Prostate gland (tissue), 2 donors: ENCODE data around the gene UBR4. TPM values are rescaled to one million over a fixed set of nuclear protein-coding genes. Genes with fewer than 3 reads are reported as not detected.

Experiments
- DNase-seq: peaks from one replicate; pipeline ENCODE4 v3.0.0-alpha.2; 2019; ENCODE audit warnings: low spot score
- H3K27ac ChIP-seq, 2 donors: fragments of 200-600 bp; sonication (generic); 2 replicates each; pipeline ENCODE4 v1.5.1; 2017 to 2019
- H3K27me3 ChIP-seq: fragments of 200-600 bp; sonication (generic); replicated peaks from 2 replicates; pipeline ENCODE4 v1.5.1; 2019; ENCODE audit not compliant: insufficient read depth
- H3K36me3 ChIP-seq, 2 donors: fragments of 200-600 bp; sonication (generic); 1 replicate in 1 of 2; 2 replicates in 1 of 2; pipeline versions ENCODE4 v1.5.1 to v1.8.1; 2017 to 2019
- H3K4me1 ChIP-seq: fragments of 200-600 bp; sonication (generic); replicated peaks from 2 replicates; pipeline ENCODE4 v1.5.1; 2019
- H3K4me3 ChIP-seq, 2 donors: fragments of 200-600 bp; sonication (generic); 2 replicates each; pipeline ENCODE4 v1.5.1; 2017 to 2019
- H3K9me3 ChIP-seq: fragments of 200-600 bp; sonication (generic); 2 replicates; pipeline ENCODE4 v1.5.1; 2017
- POLR2A ChIP-seq: fragments of 450-650 bp; IDR thresholded peaks from one replicate; pipeline ENCODE4 v1.6.1; 2016; ENCODE audit warnings: antibody characterized with exemption, mild to moderate bottlenecking
- POLR2AphosphoS5 ChIP-seq: sonication (generic); formaldehyde crosslinking; IDR thresholded peaks from one replicate; pipeline ENCODE4 v1.6.1; 2017; ENCODE audit warnings: antibody characterized with exemption
- WGBS: methylation state at CpG from one replicate; pipeline ENCODE4 v1.1.5; 2018; 5-methylcytosine and 5-hydroxymethylcytosine counted together
- intact Hi-C: fragments of 100-400 bp; cut with DNase I; formaldehyde crosslinking; loops from one replicate; pipeline ENCODE4 v1.14.2; 2022
- total RNA-seq, 2 donors: library from RNA; depleted of rRNA; stranded (reverse); fragments of >200 nt; gene quantifications; one replicate each; pipeline ENCODE4 v1.1.0, GENCODE V29; 2016
- TF ChIP-seq, protein P1 (sequence below), 4 experiments: fragments of 200-600 bp in 2 of 4; fragments of 450-650 bp in 2 of 4; sonication (generic) in 2 of 4; IDR thresholded peaks; 1 replicate in 3 of 4; 2 replicates in 1 of 4; pipeline ENCODE4 v1.5.1; 2016 to 2019; ENCODE audit warnings: antibody characterized with exemption in 4 of 4, mild to moderate bottlenecking in 2 of 4, moderate library complexity in 2 of 4

The UBR4 gene
- total RNA-seq, 2 donors from 2014 or later, result 93.5 to 311 TPM

- intact Hi-C loops, result no loop called here
- WGBS, result 55% methylated on average over 4 of the region's 4 CpGs
- DNase-seq, result no peak
- Histone ChIP-seq H3K4me1 (peaks cover 3% of the 10 kb centered on the region), H3K4me3 (no peak overlapping the region), H3K27ac (no peak overlapping the region), H3K36me3 (peaks cover 7 to 16% of the 10 kb centered on the region in 2 donors), H3K9me3 (no peaks in the 10 kb centered on the region), H3K27me3 (no peaks in the 10 kb centered on the region)
- no peak for TF ChIP-seq POLR2A
- TF ChIP-seq, protein P1, sequence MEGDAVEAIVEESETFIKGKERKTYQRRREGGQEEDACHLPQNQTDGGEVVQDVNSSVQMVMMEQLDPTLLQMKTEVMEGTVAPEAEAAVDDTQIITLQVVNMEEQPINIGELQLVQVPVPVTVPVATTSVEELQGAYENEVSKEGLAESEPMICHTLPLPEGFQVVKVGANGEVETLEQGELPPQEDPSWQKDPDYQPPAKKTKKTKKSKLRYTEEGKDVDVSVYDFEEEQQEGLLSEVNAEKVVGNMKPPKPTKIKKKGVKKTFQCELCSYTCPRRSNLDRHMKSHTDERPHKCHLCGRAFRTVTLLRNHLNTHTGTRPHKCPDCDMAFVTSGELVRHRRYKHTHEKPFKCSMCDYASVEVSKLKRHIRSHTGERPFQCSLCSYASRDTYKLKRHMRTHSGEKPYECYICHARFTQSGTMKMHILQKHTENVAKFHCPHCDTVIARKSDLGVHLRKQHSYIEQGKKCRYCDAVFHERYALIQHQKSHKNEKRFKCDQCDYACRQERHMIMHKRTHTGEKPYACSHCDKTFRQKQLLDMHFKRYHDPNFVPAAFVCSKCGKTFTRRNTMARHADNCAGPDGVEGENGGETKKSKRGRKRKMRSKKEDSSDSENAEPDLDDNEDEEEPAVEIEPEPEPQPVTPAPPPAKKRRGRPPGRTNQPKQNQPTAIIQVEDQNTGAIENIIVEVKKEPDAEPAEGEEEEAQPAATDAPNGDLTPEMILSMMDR (IDR thresholded peaks at IDR 0.05), result no peak
- TF ChIP-seq POLR2AphosphoS5, result no peak
These were observed 10.0 kb downstream of the UBR4 start for GRCh38 chr1:19199969-19200604.

GRCh38 chr1:19199329-19199968 is 10.6 kb downstream of the UBR4 start:
- no peak overlapping the region for H3K4me3 ChIP-seq
- TF ChIP-seq POLR2AphosphoS5, result no peak
- intact Hi-C loops, result no loop called here
- WGBS, result 72% methylated on average over 4 of the region's 4 CpGs
- H3K4me1 ChIP-seq, result peaks cover 3% of the 10 kb centered on the region
- no peaks in the 10 kb centered on the region for H3K9me3 ChIP-seq
- no peak overlapping the region for H3K27ac ChIP-seq
- H3K27me3 ChIP-seq, result no peaks in the 10 kb centered on the region
- no peak for DNase-seq
- peaks cover 7 to 16% of the 10 kb centered on the region in 2 donors for H3K36me3 ChIP-seq

DNA sequence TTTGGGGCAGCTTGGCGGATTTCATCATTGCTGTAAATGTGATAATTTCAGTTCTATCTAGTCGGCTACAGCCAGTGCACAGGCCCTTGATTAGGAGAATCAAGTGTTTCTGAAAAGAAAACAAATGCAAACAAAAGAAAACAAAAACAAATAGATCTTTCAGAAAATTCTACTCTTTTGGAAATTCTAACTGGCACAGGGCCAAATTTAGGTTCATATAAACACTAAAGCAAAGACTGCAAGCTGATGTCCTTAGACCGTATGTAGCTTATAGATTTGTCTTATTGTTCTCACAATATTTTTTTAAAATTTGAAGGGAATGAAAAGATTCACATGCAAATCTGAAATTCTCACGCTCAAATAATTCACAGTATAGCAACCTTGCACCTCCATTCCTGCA is 11.2 kb downstream of the UBR4 start:
- no peaks in the 10 kb centered on the region for H3K27me3 ChIP-seq
- TF ChIP-seq, protein P1 (IDR thresholded peaks at IDR 0.05), result no peak
- no peak for TF ChIP-seq POLR2A
- no peak for TF ChIP-seq POLR2AphosphoS5
- WGBS, result 92% methylated on average over 4 of the region's 4 CpGs
- DNase-seq, result no peak
- peaks cover 7 to 16% of the 10 kb centered on the region in 2 donors for H3K36me3 ChIP-seq
- H3K4me1 ChIP-seq, result peaks cover 3% of the 10 kb centered on the region
- no peak overlapping the region for H3K27ac ChIP-seq
- intact Hi-C loops, result no loop called here
- H3K4me3 ChIP-seq, result no peak overlapping the region
- no peaks in the 10 kb centered on the region for H3K9me3 ChIP-seq

GRCh38 chr1:19197845-19198244 is 12.2 kb downstream of the UBR4 start:
- H3K4me3 ChIP-seq, result no peak overlapping the region
- intact Hi-C loops, result no loop called here
- H3K27ac ChIP-seq, result no peak overlapping the region
- H3K9me3 ChIP-seq, result no peaks in the 10 kb centered on the region
- 79% methylated on average over 2 of the region's 2 CpGs for WGBS
- peaks cover 7 to 22% of the 10 kb centered on the region in 2 donors for H3K36me3 ChIP-seq
- no peak for DNase-seq
- no peak for TF ChIP-seq POLR2AphosphoS5
- TF ChIP-seq, protein P1 (IDR thresholded peaks at IDR 0.05), result no peak
- no peak for TF ChIP-seq POLR2A
- H3K4me1 ChIP-seq, result no peaks in the 10 kb centered on the region
- H3K27me3 ChIP-seq, result no peaks in the 10 kb centered on the region

DNA sequence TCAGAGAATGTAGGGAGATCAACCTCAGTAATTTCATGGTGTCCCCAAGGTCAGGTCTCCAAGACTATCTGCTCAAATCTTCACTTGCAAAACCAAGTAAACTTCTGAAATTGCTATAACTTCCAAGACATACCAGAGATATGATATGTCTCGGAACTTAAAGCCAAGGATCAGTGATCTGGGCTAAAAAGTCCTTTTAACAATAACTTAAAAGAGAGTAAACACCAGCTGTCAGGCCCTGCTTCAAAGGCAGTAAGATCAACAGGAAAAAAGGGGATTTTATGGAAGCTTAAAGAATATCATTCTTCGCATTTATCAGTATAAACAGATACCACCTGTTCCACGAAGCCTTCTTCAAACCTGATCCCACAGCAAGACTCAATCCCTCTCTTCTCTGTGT is 13.7 kb downstream of the UBR4 start:
- Histone ChIP-seq H3K27ac (no peak overlapping the region), H3K4me1 (no peaks in the 10 kb centered on the region), H3K36me3 (peaks cover 7 to 22% of the 10 kb centered on the region in 2 donors), H3K9me3 (no peaks in the 10 kb centered on the region), H3K27me3 (no peaks in the 10 kb centered on the region), H3K4me3 (no peak overlapping the region)
- intact Hi-C loops, result no loop called here
- 91% methylated on average over 3 of the region's 3 CpGs for WGBS
- TF ChIP-seq POLR2A (no peak), POLR2AphosphoS5 (no peak)
- TF ChIP-seq, protein P1 (IDR thresholded peaks at IDR 0.05), result no peak
- DNase-seq, result no peak
